Erythroblast (primary cell): ENCODE results near the gene LZTS2.

ENCODE experiments used
- GATA1 ChIP-seq: IDR thresholded peaks from 2 replicates; pipeline ENCODE4 v1.6.1; 2011; ENCODE audit warnings: low read depth, mild to moderate bottlenecking, control low read depth, low read length, moderate library complexity
- POLR2A ChIP-seq: IDR thresholded peaks from 2 replicates; pipeline ENCODE4 v1.6.1; 2011; ENCODE audit warnings: mild to moderate bottlenecking, low read length

DNA sequence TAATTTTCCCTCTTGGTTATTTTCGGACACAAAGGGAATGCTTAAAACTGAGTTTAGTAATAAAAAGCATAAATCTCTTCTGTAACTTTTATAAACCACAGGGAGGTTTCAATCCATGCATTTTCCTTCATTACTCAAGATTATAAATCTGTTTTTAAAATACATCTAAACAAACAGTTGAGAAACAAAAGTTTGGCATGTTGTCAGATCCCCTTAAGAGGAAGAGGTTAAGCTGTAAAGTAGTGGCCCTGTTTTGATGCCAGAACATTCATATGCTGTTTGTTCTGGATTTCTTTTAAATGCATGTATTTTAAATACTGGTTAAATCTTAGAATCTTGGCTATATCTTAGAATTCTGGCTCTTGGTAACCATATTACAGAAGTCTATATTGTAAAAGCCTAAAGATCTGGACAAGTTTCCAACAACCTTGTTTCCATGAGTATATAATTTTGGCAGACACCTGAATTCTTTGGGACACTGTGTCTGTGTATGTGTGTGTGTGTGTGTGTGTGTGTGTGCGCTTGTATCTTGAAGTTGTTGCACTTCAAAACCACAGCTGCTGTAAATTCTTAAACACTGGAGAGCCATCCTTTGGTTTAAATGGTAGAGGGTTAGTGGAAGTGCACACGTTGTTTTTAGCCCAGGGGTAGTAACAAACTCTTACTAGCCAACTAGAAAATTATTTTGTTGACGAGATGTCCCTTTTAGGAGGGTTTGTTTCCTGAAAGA, 37.1 kb upstream of the LZTS2 start:
- TF ChIP-seq POLR2A (no peak), GATA1 (no peak)
